HepG2 (cell line): Measurements from ENCODE around the gene COMP. TPM values are rescaled to one million over a fixed set of nuclear protein-coding genes. Genes with fewer than 3 reads are reported as not detected.
A peak's percentile ranks its signal among the peaks of the same experiment; 100 is the strongest.

Source experiments
- ETV6 ChIP-seq: sonication (generic); formaldehyde crosslinking; conservative IDR thresholded peaks from 2 replicates; pipeline ENCODE4 v1.4.0; 2020; ENCODE audit warnings: missing genetic modification reagents
- GATAD2A ChIP-seq: IDR thresholded peaks from 2 replicates; pipeline ENCODE4 v1.6.1; 2016
- GZF1 ChIP-seq: sonication (generic); formaldehyde crosslinking; IDR thresholded peaks from 2 replicates; pipeline ENCODE4 v1.5.1; 2020; ENCODE audit warnings: mild to moderate bottlenecking, missing genetic modification reagents
- KAT7 ChIP-seq: IDR thresholded peaks from 2 replicates; pipeline ENCODE4 v1.6.1; 2018; ENCODE audit warnings: borderline replicate concordance, missing compliant biosample characterization
- KLF12 ChIP-seq: sonication (generic); formaldehyde crosslinking; IDR thresholded peaks from 2 replicates; pipeline ENCODE4 v1.4.0; 2020; ENCODE audit warnings: missing genetic modification reagents, borderline replicate concordance
- MIER3 ChIP-seq: IDR thresholded peaks from 2 replicates; pipeline ENCODE4 v1.6.1; 2016; ENCODE audit warnings: missing compliant biosample characterization, borderline replicate concordance
- NFRKB ChIP-seq: fragments of 450-650 bp; IDR thresholded peaks from 2 replicates; pipeline ENCODE4 v1.6.1; 2017
- NR0B2 ChIP-seq: sonication (generic); formaldehyde crosslinking; IDR thresholded peaks from 2 replicates; pipeline ENCODE4 v1.4.0; 2020; ENCODE audit warnings: mild to moderate bottlenecking, missing genetic modification reagents
- SRY ChIP-seq: sonication (generic); formaldehyde crosslinking; IDR thresholded peaks from 2 replicates; pipeline ENCODE4 v1.8.0; 2022; ENCODE audit warnings: mild to moderate bottlenecking, missing genetic modification reagents
- TARDBP ChIP-seq: sonication (generic); formaldehyde crosslinking; IDR thresholded peaks from 2 replicates; pipeline ENCODE4 v1.8.0; 2022; ENCODE audit warnings: mild to moderate bottlenecking, missing genetic modification reagents
- ZBTB20 ChIP-seq: sonication (generic); formaldehyde crosslinking; IDR thresholded peaks from 2 replicates; pipeline ENCODE4 v1.8.1; 2023; ENCODE audit warnings: missing genetic modification reagents, low read depth, mild to moderate bottlenecking, borderline replicate concordance
- ZFP41 ChIP-seq: sonication (generic); formaldehyde crosslinking; IDR thresholded peaks from 2 replicates; pipeline ENCODE4 v1.4.0; 2020; ENCODE audit warnings: mild to moderate bottlenecking, missing genetic modification reagents, borderline replicate concordance
- ZNF605 ChIP-seq: sonication (generic); formaldehyde crosslinking; IDR thresholded peaks from 2 replicates; pipeline ENCODE4 v1.8.0; 2022; ENCODE audit warnings: mild to moderate bottlenecking, missing genetic modification reagents
- polyA plus RNA-seq, 8 experiments: library from polyadenylated mRNA; depleted of rRNA in 3 of 8; stranded (reverse) in 7 of 8; unstranded in 1 of 8; fragments of >200 nt; fragmentation: Illumina TruSeq in 4 of 8; extraction: Trizol in 4 of 8; gene quantifications; 2 replicates each; pipeline versions ENCODE4 v1.2.1 to v1.2.3, GENCODE V29; 2011 to 2016; ENCODE audit warnings: low read depth in 4 of 8, missing spikeins in 1 of 8, mixed read lengths in 1 of 8; ENCODE audit not compliant: insufficient read depth in 1 of 8
- total RNA-seq, 5 experiments: library from RNA; depleted of rRNA; stranded (reverse); fragments of >200 nt; fragmentation: Illumina TruSeq; extraction: Trizol; gene quantifications; 2 replicates each; pipeline ENCODE4 v1.2.3, GENCODE V29; 2016; ENCODE audit warnings: low read depth in 1 of 5
- TF ChIP-seq, protein P1 (sequence below): sonication (generic); formaldehyde crosslinking; IDR thresholded peaks from 2 replicates; pipeline ENCODE4 v1.8.0; 2022; ENCODE audit warnings: low read depth, missing genetic modification reagents
- TF ChIP-seq, protein P2 (sequence below): IDR thresholded peaks from 2 replicates; pipeline ENCODE4 v1.6.1; 2016; ENCODE audit warnings: control low read depth
- TF ChIP-seq, protein P3 (sequence below): sonication (generic); formaldehyde crosslinking; IDR thresholded peaks from 2 replicates; pipeline ENCODE4 v1.8.1; 2023; ENCODE audit warnings: mild to moderate bottlenecking, missing genetic modification reagents
- TF ChIP-seq, protein P4 (sequence below): sonication (generic); formaldehyde crosslinking; IDR thresholded peaks from 2 replicates; pipeline ENCODE4 v1.5.0; 2020; ENCODE audit warnings: mild to moderate bottlenecking, missing genetic modification reagents, borderline replicate concordance

COMP gene
- total and polyA plus RNA-seq, 2 of the 13 experiments (the other 11 are each of a cell fraction or from before 2014, with no cell fraction given) = 0.04 to 0.13 TPM

- TF ChIP-seq, protein P1, sequence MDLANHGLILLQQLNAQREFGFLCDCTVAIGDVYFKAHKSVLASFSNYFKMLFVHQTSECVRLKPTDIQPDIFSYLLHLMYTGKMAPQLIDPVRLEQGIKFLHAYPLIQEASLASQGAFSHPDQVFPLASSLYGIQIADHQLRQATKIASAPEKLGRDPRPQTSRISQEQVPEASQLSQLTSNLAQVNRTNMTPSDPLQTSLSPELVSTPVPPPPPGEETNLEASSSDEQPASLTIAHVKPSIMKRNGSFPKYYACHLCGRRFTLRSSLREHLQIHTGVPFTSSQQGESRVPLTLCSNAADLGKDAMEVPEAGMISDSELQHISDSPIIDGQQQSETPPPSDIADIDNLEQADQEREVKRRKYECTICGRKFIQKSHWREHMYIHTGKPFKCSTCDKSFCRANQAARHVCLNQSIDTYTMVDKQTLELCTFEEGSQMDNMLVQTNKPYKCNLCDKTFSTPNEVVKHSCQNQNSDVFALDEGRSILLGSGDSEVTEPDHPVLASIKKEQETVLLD (CRISPR knock-in tag) = no peak
- TF ChIP-seq KAT7 (no peak), TARDBP (CRISPR knock-in tag) (no peak), NR0B2 (0 out of 2 replicates have a peak, but pooled peaks have one; percentile 46), ZNF605 (CRISPR knock-in tag) (no peak), ZBTB20 (no peak), KLF12 (CRISPR knock-in tag) (no peak), ZFP41 (CRISPR knock-in tag) (no peak), NFRKB (no peak), SRY (CRISPR knock-in tag) (no peak), GATAD2A (CRISPR knock-in tag) (peak; percentile 60; the same call in 1 of the 2 replicates), MIER3 (CRISPR knock-in tag) (no peak), ETV6 (no peak), GZF1 (CRISPR knock-in tag) (no peak)
- TF ChIP-seq, protein P2, sequence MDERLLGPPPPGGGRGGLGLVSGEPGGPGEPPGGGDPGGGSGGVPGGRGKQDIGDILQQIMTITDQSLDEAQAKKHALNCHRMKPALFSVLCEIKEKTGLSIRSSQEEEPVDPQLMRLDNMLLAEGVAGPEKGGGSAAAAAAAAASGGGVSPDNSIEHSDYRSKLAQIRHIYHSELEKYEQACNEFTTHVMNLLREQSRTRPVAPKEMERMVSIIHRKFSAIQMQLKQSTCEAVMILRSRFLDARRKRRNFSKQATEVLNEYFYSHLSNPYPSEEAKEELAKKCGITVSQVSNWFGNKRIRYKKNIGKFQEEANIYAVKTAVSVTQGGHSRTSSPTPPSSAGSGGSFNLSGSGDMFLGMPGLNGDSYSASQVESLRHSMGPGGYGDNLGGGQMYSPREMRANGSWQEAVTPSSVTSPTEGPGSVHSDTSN (CRISPR knock-in tag) = no peak
- TF ChIP-seq, protein P3, sequence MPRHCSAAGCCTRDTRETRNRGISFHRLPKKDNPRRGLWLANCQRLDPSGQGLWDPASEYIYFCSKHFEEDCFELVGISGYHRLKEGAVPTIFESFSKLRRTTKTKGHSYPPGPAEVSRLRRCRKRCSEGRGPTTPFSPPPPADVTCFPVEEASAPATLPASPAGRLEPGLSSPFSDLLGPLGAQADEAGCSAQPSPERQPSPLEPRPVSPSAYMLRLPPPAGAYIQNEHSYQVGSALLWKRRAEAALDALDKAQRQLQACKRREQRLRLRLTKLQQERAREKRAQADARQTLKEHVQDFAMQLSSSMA (CRISPR knock-in tag) = no peak
- TF ChIP-seq, protein P4, sequence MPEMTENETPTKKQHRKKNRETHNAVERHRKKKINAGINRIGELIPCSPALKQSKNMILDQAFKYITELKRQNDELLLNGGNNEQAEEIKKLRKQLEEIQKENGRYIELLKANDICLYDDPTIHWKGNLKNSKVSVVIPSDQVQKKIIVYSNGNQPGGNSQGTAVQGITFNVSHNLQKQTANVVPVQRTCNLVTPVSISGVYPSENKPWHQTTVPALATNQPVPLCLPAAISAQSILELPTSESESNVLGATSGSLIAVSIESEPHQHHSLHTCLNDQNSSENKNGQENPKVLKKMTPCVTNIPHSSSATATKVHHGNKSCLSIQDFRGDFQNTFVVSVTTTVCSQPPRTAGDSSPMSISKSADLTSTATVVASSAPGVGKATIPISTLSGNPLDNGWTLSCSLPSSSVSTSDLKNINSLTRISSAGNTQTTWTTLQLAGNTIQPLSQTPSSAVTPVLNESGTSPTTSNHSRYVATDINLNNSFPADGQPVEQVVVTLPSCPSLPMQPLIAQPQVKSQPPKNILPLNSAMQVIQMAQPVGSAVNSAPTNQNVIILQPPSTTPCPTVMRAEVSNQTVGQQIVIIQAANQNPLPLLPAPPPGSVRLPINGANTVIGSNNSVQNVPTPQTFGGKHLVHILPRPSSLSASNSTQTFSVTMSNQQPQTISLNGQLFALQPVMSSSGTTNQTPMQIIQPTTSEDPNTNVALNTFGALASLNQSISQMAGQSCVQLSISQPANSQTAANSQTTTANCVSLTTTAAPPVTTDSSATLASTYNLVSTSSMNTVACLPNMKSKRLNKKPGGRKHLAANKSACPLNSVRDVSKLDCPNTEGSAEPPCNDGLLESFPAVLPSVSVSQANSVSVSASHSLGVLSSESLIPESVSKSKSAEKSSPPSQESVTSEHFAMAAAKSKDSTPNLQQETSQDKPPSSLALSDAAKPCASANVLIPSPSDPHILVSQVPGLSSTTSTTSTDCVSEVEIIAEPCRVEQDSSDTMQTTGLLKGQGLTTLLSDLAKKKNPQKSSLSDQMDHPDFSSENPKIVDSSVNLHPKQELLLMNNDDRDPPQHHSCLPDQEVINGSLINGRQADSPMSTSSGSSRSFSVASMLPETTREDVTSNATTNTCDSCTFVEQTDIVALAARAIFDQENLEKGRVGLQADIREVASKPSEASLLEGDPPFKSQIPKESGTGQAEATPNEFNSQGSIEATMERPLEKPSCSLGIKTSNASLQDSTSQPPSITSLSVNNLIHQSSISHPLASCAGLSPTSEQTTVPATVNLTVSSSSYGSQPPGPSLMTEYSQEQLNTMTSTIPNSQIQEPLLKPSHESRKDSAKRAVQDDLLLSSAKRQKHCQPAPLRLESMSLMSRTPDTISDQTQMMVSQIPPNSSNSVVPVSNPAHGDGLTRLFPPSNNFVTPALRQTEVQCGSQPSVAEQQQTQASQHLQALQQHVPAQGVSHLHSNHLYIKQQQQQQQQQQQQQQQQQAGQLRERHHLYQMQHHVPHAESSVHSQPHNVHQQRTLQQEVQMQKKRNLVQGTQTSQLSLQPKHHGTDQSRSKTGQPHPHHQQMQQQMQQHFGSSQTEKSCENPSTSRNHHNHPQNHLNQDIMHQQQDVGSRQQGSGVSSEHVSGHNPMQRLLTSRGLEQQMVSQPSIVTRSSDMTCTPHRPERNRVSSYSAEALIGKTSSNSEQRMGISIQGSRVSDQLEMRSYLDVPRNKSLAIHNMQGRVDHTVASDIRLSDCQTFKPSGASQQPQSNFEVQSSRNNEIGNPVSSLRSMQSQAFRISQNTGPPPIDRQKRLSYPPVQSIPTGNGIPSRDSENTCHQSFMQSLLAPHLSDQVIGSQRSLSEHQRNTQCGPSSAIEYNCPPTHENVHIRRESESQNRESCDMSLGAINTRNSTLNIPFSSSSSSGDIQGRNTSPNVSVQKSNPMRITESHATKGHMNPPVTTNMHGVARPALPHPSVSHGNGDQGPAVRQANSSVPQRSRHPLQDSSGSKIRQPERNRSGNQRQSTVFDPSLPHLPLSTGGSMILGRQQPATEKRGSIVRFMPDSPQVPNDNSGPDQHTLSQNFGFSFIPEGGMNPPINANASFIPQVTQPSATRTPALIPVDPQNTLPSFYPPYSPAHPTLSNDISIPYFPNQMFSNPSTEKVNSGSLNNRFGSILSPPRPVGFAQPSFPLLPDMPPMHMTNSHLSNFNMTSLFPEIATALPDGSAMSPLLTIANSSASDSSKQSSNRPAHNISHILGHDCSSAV (CRISPR knock-in tag) = no peak
Measured at GRCh38 chr19:18840288-18841267, 49.5 kb upstream of the COMP start (continued).
